ENCODE results near the gene RAD51B. TPM values are rescaled to one million over a fixed set of nuclear protein-coding genes. Genes with fewer than 3 reads are reported as not detected.

RAD51B gene
- total and polyA plus RNA-seq, 7 donors = 2.4 to 24.4 (median 7.1) TPM

- Histone ChIP-seq H3K4me1 (peaks cover 2 to 69% (median 44%) of the 10 kb centered on the region in 4 donors), H3K9me3 (peaks cover 0 to 4% (median 3%) of the 10 kb centered on the region in 4 donors), H3K4me3 (no peak overlapping the region), H3K27me3 (no peaks in the 10 kb centered on the region), H3K36me3 (no peaks in the 10 kb centered on the region), H3K27ac (peak overlapping the region; percentile 27 to 82 (median 70))
- WGBS, 2 donors = 80 to 81% methylated on average over 4 of the region's 4 CpGs
- no peak for DNase-seq
- intact Hi-C loops (cut with DNase I) = loop anchor here (5.0 to 10.0 kb wide), 5 partner anchors 57 to 343 kb away; partner anchors contain the start of gene ZFP36L1
- TF ChIP-seq CTCF (IDR thresholded peaks at IDR 0.05) (no peak), EP300 (IDR thresholded peaks at IDR 0.05) (no peak), POLR2A (IDR thresholded peaks at IDR 0.05) (no peak), POLR2AphosphoS5 (IDR thresholded peaks at IDR 0.05) (peak in 1 of 4 donors; percentile 27)
Observed at GRCh38 chr14:68449561-68450181, 630.1 kb downstream of the RAD51B start.

- no peak for DNase-seq
- TF ChIP-seq POLR2AphosphoS5 (IDR thresholded peaks at IDR 0.05) (no peak), POLR2A (IDR thresholded peaks at IDR 0.05) (no peak), EP300 (IDR thresholded peaks at IDR 0.05) (no peak), CTCF (IDR thresholded peaks at IDR 0.05) (no peak)
- Histone ChIP-seq H3K4me1 (peaks cover 2 to 62% (median 39%) of the 10 kb centered on the region in 4 donors), H3K27me3 (no peaks in the 10 kb centered on the region), H3K27ac (peak overlapping the region; percentile 58 to 82 (median 70)), H3K4me3 (no peak overlapping the region), H3K36me3 (no peaks in the 10 kb centered on the region), H3K9me3 (peaks cover 0 to 7% (median 5%) of the 10 kb centered on the region in 4 donors)
- 93 to 94% methylated on average over 11 of the region's 11 CpGs for WGBS, 2 donors
- intact Hi-C loops (cut with DNase I) = loop anchor here (10.0 kb wide), 1 partner anchor 64 kb away; no protein-coding TSS in a partner anchor
Observed at GRCh38 chr14:68450391-68451120, 631.0 kb downstream of the RAD51B start.

- DNase-seq = peak; percentile 74
- Histone ChIP-seq H3K27ac (peak overlapping the region; percentile 58 to 82 (median 70)), H3K9me3 (peaks cover 0 to 8% (median 5%) of the 10 kb centered on the region in 4 donors), H3K4me3 (no peak overlapping the region), H3K27me3 (no peaks in the 10 kb centered on the region), H3K4me1 (peaks cover 2 to 50% (median 35%) of the 10 kb centered on the region in 4 donors), H3K36me3 (no peaks in the 10 kb centered on the region)
- WGBS, 2 donors = 79 to 85% methylated on average over 4 of the region's 4 CpGs
- TF ChIP-seq EP300 (IDR thresholded peaks at IDR 0.05) = no peak
- peak in 2 of 4 donors; percentile 9 to 41 for TF ChIP-seq POLR2AphosphoS5 (IDR thresholded peaks at IDR 0.05)
- intact Hi-C loops (cut with DNase I) = loop anchor here (10.0 kb wide), 1 partner anchor 63 kb away; no protein-coding TSS in a partner anchor
Observed at GRCh38 chr14:68451696-68452373, 632.3 kb downstream of the RAD51B start.

GRCh38 chr14:68458253-68458652 is 638.7 kb downstream of the RAD51B start:
- intact Hi-C loops (cut with DNase I) = loop anchor here (10.0 kb wide), 1 partner anchor 57 kb away; no protein-coding TSS in a partner anchor
- H3K4me3 ChIP-seq = no peak overlapping the region
- TF ChIP-seq EP300 (IDR thresholded peaks at IDR 0.05) = no peak
- TF ChIP-seq CTCF (IDR thresholded peaks at IDR 0.05) = no peak
- TF ChIP-seq POLR2AphosphoS5 (IDR thresholded peaks at IDR 0.05) = no peak
- no peak for TF ChIP-seq POLR2A (IDR thresholded peaks at IDR 0.05)
- no peaks in the 10 kb centered on the region for H3K27me3 ChIP-seq
- peak overlapping the region in 3 of 4 donors; percentile 67 to 74 (median 68) for H3K27ac ChIP-seq
- DNase-seq = no peak
- peaks cover 0 to 8% (median 5%) of the 10 kb centered on the region in 4 donors for H3K9me3 ChIP-seq
- peaks cover 0 to 28% (median 16%) of the 10 kb centered on the region in 4 donors for H3K4me1 ChIP-seq
- WGBS, 2 donors = 0 to 11% methylated on average over 1 of the region's 1 CpG
- no peaks in the 10 kb centered on the region for H3K36me3 ChIP-seq
